Muscle layer of colon (tissue), 2 donors: ENCODE results near the gene CITED2.

ENCODE experiments used
- H3K27ac ChIP-seq: one replicate; pipeline ENCODE4 v1.7.0; 2013; ENCODE audit warnings: low read depth, mild to moderate bottlenecking, low read length, moderate library complexity
- H3K27me3 ChIP-seq, 2 donors: one replicate each; pipeline ENCODE4 v1.7.0; 2013; ENCODE audit warnings: low read length in 2 of 2, mild to moderate bottlenecking in 2 of 2; ENCODE audit not compliant: insufficient read depth in 2 of 2, control insufficient read depth in 1 of 2
- H3K36me3 ChIP-seq: one replicate; pipeline ENCODE4 v1.7.0; 2013; ENCODE audit warnings: mild to moderate bottlenecking, low read length; ENCODE audit not compliant: insufficient read depth
- H3K4me1 ChIP-seq: one replicate; pipeline ENCODE4 v1.7.0; 2013; ENCODE audit warnings: mild to moderate bottlenecking, low read length; ENCODE audit not compliant: insufficient read depth
- H3K4me3 ChIP-seq, 2 donors: one replicate each; pipeline ENCODE4 v1.7.0; 2013; ENCODE audit warnings: low read length in 2 of 2, low read depth in 1 of 2, mild to moderate bottlenecking in 1 of 2, moderate library complexity in 1 of 2
- H3K9ac ChIP-seq: one replicate; pipeline ENCODE4 v1.7.0; 2013; ENCODE audit warnings: low read length
- H3K9me3 ChIP-seq: one replicate; pipeline ENCODE4 v1.7.0; 2013; ENCODE audit warnings: mild to moderate bottlenecking, low read length
- donor health status: abdominal sarcoma.
- donor health status: Adenocarcinoma of cecum.

CITED2 gene

GRCh38 chr6:139380168-139380567 lies 5.7 kb upstream of the CITED2 start:
- H3K4me3 ChIP-seq, result no peak overlapping the region
- H3K27ac ChIP-seq, result no peak overlapping the region
- H3K36me3 ChIP-seq, result no peaks in the 10 kb centered on the region
- H3K4me1 ChIP-seq, result peaks cover 14% of the 10 kb centered on the region
- H3K9ac ChIP-seq, result no peak overlapping the region
- H3K9me3 ChIP-seq, result no peaks in the 10 kb centered on the region
- no peaks in the 10 kb centered on the region for H3K27me3 ChIP-seq

GRCh38 chr6:139378882-139379341 lies 4.5 kb upstream of the CITED2 start:
- Histone ChIP-seq H3K9me3 (no peaks in the 10 kb centered on the region), H3K36me3 (no peaks in the 10 kb centered on the region), H3K9ac (no peak overlapping the region), H3K4me1 (peaks cover 14% of the 10 kb centered on the region), H3K4me3 (no peak overlapping the region), H3K27ac (no peak overlapping the region), H3K27me3 (no peaks in the 10 kb centered on the region)

GRCh38 chr6:139378226-139378625 lies 3.8 kb upstream of the CITED2 start:
- H3K4me3 ChIP-seq, result no peak overlapping the region
- no peaks in the 10 kb centered on the region for H3K27me3 ChIP-seq
- H3K9me3 ChIP-seq, result no peaks in the 10 kb centered on the region
- H3K9ac ChIP-seq, result no peak overlapping the region
- H3K4me1 ChIP-seq, result peaks cover 14% of the 10 kb centered on the region
- H3K27ac ChIP-seq, result no peak overlapping the region
- no peaks in the 10 kb centered on the region for H3K36me3 ChIP-seq

GRCh38 chr6:139376604-139377218 lies 2.3 kb upstream of the CITED2 start:
- H3K9me3 ChIP-seq, result no peaks in the 10 kb centered on the region
- H3K27me3 ChIP-seq, result no peaks in the 10 kb centered on the region
- no peak overlapping the region for H3K9ac ChIP-seq
- H3K27ac ChIP-seq, result peak overlapping the region; percentile 99
- peaks cover 11% of the 10 kb centered on the region for H3K36me3 ChIP-seq
- H3K4me3 ChIP-seq, result peak overlapping the region in 1 of 2 donors; percentile 90
- peaks cover 14% of the 10 kb centered on the region for H3K4me1 ChIP-seq

- peak overlapping the region; percentile 99 for H3K27ac ChIP-seq
- H3K4me1 ChIP-seq, result peaks cover 21% of the 10 kb centered on the region
- peak overlapping the region; percentile 90 to 97 for H3K4me3 ChIP-seq
- peaks cover 17% of the 10 kb centered on the region for H3K36me3 ChIP-seq
- H3K9me3 ChIP-seq, result no peaks in the 10 kb centered on the region
- peak overlapping the region; percentile 81 for H3K9ac ChIP-seq
- H3K27me3 ChIP-seq, result no peaks in the 10 kb centered on the region
Observed at GRCh38 chr6:139376017-139376330, 1.5 kb upstream of the CITED2 start.

GRCh38 chr6:139375226-139376016 lies 973 bp upstream of the CITED2 start:
- peaks cover 26% of the 10 kb centered on the region for H3K4me1 ChIP-seq
- peak overlapping the region; percentile 81 for H3K9ac ChIP-seq
- H3K27ac ChIP-seq, result peak overlapping the region; percentile 99
- peak overlapping the region; percentile 90 to 97 for H3K4me3 ChIP-seq
- H3K36me3 ChIP-seq, result peaks cover 17% of the 10 kb centered on the region
- no peaks in the 10 kb centered on the region for H3K9me3 ChIP-seq
- H3K27me3 ChIP-seq, result no peaks in the 10 kb centered on the region

- Histone ChIP-seq H3K27me3 (no peaks in the 10 kb centered on the region), H3K36me3 (peaks cover 17% of the 10 kb centered on the region), H3K4me3 (peak overlapping the region; percentile 90 to 97), H3K4me1 (peaks cover 39% of the 10 kb centered on the region), H3K9me3 (no peaks in the 10 kb centered on the region), H3K27ac (peak overlapping the region; percentile 99), H3K9ac (peak overlapping the region; percentile 97)
Observed at GRCh38 chr6:139373928-139374356, 506 bp downstream of the CITED2 start.

- Histone ChIP-seq H3K9ac (peak overlapping the region; percentile 97), H3K9me3 (no peaks in the 10 kb centered on the region), H3K27me3 (no peaks in the 10 kb centered on the region), H3K27ac (peak overlapping the region; percentile 99), H3K4me3 (peak overlapping the region; percentile 90 to 97), H3K4me1 (peaks cover 42% of the 10 kb centered on the region), H3K36me3 (peaks cover 17% of the 10 kb centered on the region)
Observed at GRCh38 chr6:139373154-139373927, 1.1 kb downstream of the CITED2 start.

- H3K27me3 ChIP-seq, result no peaks in the 10 kb centered on the region
- peak overlapping the region; percentile 90 to 97 for H3K4me3 ChIP-seq
- no peaks in the 10 kb centered on the region for H3K9me3 ChIP-seq
- H3K27ac ChIP-seq, result peak overlapping the region; percentile 99
- H3K4me1 ChIP-seq, result peaks cover 42% of the 10 kb centered on the region
- H3K36me3 ChIP-seq, result peaks cover 17% of the 10 kb centered on the region
- peak overlapping the region; percentile 97 for H3K9ac ChIP-seq
Observed at GRCh38 chr6:139372326-139373153, 1.9 kb downstream of the CITED2 start.

- Histone ChIP-seq H3K4me3 (peak overlapping the region; percentile 38 to 77), H3K9me3 (no peaks in the 10 kb centered on the region), H3K9ac (peak overlapping the region; percentile 62), H3K36me3 (peaks cover 17% of the 10 kb centered on the region), H3K27me3 (no peaks in the 10 kb centered on the region), H3K27ac (peak overlapping the region; percentile 25), H3K4me1 (peaks cover 33% of the 10 kb centered on the region)
Observed at GRCh38 chr6:139371421-139372203, 2.8 kb downstream of the CITED2 start.
